Measurements from ENCODE around the gene MYOM3. TPM values are rescaled to one million over a fixed set of nuclear protein-coding genes. Genes with fewer than 3 reads are reported as not detected.

MYOM3 gene
- total and polyA plus RNA-seq, 2 of the 13 experiments (the other 11 are each of a cell fraction or from before 2014, with no cell fraction given): 5.8 to 15.3 TPM

GRCh38 chr1:24105368-24106160 is 6.4 kb downstream of the MYOM3 start:
- 84% methylated on average over 10 of the region's 19 CpGs for WGBS (ENCODE audit: low lambda C conversion rate)
- H2AFZ ChIP-seq (ENCODE audit: low read length): no peak overlapping the region
- DNase-seq (ENCODE audit: low spot score): no peak
- in situ Hi-C loops (cut with HindIII; ENCODE audit: extremely low pct_ligation_motif_present, low pct_unique_long_range_greater_than_20kb) (loop anchor here (5.0 kb wide), 1 partner anchor 33 kb away; no protein-coding TSS in a partner anchor), intact Hi-C loops (cut with micrococcal nuclease; ENCODE audit: unreplicated experiment) (no loop called here)
- FAIRE-seq: no peak
- H3K27me3 ChIP-seq (ENCODE audit: control insufficient read depth in 1 of 2, insufficient read depth in 2 of 2, low read length in 2 of 2): no peaks in the 10 kb centered on the region; a peak in 1 of 5 replicates
- ATAC-seq: no peak
- 0 out of 2 replicates have a peak overlapping the region, but pooled peaks have one; percentile 29 for H3K9ac ChIP-seq (ENCODE audit: insufficient read depth, low read depth, low read length)
- no peaks in the 10 kb centered on the region for H3K9me3 ChIP-seq (ENCODE audit: low read length)
- peak overlapping the region; percentile 16; the same call in 1 of the 2 replicates for H3K4me2 ChIP-seq (ENCODE audit: low read depth, low read length)
- H3K36me3 ChIP-seq (replicated peaks in 1 of 2; ENCODE audit: control insufficient read depth in 1 of 2, insufficient read depth in 2 of 2, low read length in 2 of 2): no peaks in the 10 kb centered on the region; a peak in 1 of 5 replicates
- POLR2A ChIA-PET: interaction anchor here (1.8 kb wide), 1 partner anchor 11 kb away, joined by 4 read pairs; no protein-coding TSS in a partner anchor
- peaks cover 6% of the 10 kb centered on the region for H3K79me2 ChIP-seq (ENCODE audit: insufficient read depth, low read length)
- no peaks in the 10 kb centered on the region for H4K20me1 ChIP-seq (ENCODE audit: insufficient read depth, low read length)
- CTCF ChIA-PET (ENCODE audit: low intra/inter-chr PET ratio, low total read pairs): no interaction called here
- H3K4me1 ChIP-seq (ENCODE audit: insufficient read depth, low read length): peaks cover 80% of the 10 kb centered on the region
- no TSS peak for BruUV-seq (replicated peaks)
- H3K4me3 ChIP-seq (replicated peaks in 1 of 3; ENCODE audit: insufficient read depth in 1 of 3, low read depth in 2 of 3, low read length in 3 of 3): no peak overlapping the region; a peak in 1 of 6 replicates
- peak overlapping the region; percentile 18 for H3K27ac ChIP-seq (ENCODE audit: extremely low read length, insufficient read depth, low read length)
- TF ChIP-seq EED (CRISPR knock-in tag; IDR thresholded peaks at IDR 0.05) (0 out of 2 replicates have a peak, but pooled peaks have one; percentile 40), ZNF687 (CRISPR knock-in tag; IDR thresholded peaks at IDR 0.05) (peak; percentile 62), ZNF263 (CRISPR knock-in tag; IDR thresholded peaks at IDR 0.05) (0 out of 2 replicates have a peak, but pooled peaks have one; percentile 28), ZNF772 (CRISPR knock-in tag; IDR thresholded peaks at IDR 0.05) (0 out of 2 replicates have a peak, but pooled peaks have one; percentile 30), ZBTB33 (CRISPR knock-in tag; IDR thresholded peaks at IDR 0.05) (0 out of 2 replicates have a peak, but pooled peaks have one; percentile 21), ZNF362 (CRISPR knock-in tag; IDR thresholded peaks at IDR 0.05; ENCODE audit: borderline replicate concordance) (peak; percentile 20; the same call in 1 of the 2 replicates), FLYWCH1 (CRISPR knock-in tag; IDR thresholded peaks at IDR 0.05) (peak; percentile 46; the same call in 1 of the 2 replicates), ZFY (CRISPR knock-in tag; IDR thresholded peaks at IDR 0.05) (peak; percentile 39; the same call in 1 of the 2 replicates), ZSCAN29 (CRISPR knock-in tag; conservative IDR thresholded peaks at IDR 0.05) (no peak), ZNF121 (CRISPR knock-in tag; IDR thresholded peaks at IDR 0.05) (0 out of 2 replicates have a peak, but pooled peaks have one; percentile 12), SOX6 (IDR thresholded peaks at IDR 0.05) (no peak), SOX6 (CRISPR knock-in tag; IDR thresholded peaks at IDR 0.05) (0 out of 2 replicates have a peak, but pooled peaks have one; percentile 15), RFXAP (CRISPR knock-in tag; IDR thresholded peaks at IDR 0.05; ENCODE audit: borderline replicate concordance) (no peak)

All from HepG2 (cell line).